Neural cell (in vitro differentiated cells): ENCODE data around the gene DDX52. TPM values are rescaled to one million over a fixed set of nuclear protein-coding genes. Genes with fewer than 3 reads are reported as not detected.

Experiments
- H2AFZ ChIP-seq: fragments of 200-600, 300-800 bp; sonication (generic), shearing (Covaris generic); 2 replicates; pipeline ENCODE4 v1.6.0; 2014; ENCODE audit warnings: low read depth, mild to moderate bottlenecking, antibody characterized with exemption, low read length, moderate library complexity
- H3F3A ChIP-seq: fragments of 200-600 bp; shearing (Covaris generic); 2 replicates; pipeline ENCODE4 v1.6.1; 2016; ENCODE audit warnings: mild to moderate bottlenecking, moderate library complexity, mixed read lengths, antibody characterized with exemption, low read length; ENCODE audit not compliant: insufficient read depth, poor library complexity, severe bottlenecking
- H3K27ac ChIP-seq: fragments of 200-600, 300-800 bp; sonication (generic), shearing (Covaris generic); 2 replicates; pipeline ENCODE4 v1.5.1; 2014; ENCODE audit warnings: mild to moderate bottlenecking, low read length, moderate library complexity
- H3K27me3 ChIP-seq: fragments of 300-800, 200-600 bp; sonication (generic), shearing (Covaris generic); 2 replicates; pipeline ENCODE4 v1.6.0; 2014; ENCODE audit warnings: mild to moderate bottlenecking, low read depth, low read length, moderate library complexity; ENCODE audit not compliant: insufficient read depth
- H3K36me3 ChIP-seq: fragments of 300-800, 200-600 bp; sonication (generic), shearing (Covaris generic); 2 replicates; pipeline ENCODE4 v1.5.1; 2014; ENCODE audit warnings: mild to moderate bottlenecking, antibody characterized with exemption, low read length, moderate library complexity; ENCODE audit not compliant: insufficient read depth
- H3K4me2 ChIP-seq: fragments of 300-800, 200-600 bp; sonication (generic), shearing (Covaris generic); 2 replicates; pipeline ENCODE4 v1.6.0; 2014; ENCODE audit warnings: mild to moderate bottlenecking, low read length
- H3K4me3 ChIP-seq: fragments of 300-800, 200-600 bp; sonication (generic), shearing (Covaris generic); 2 replicates; pipeline ENCODE4 v1.5.1; 2014; ENCODE audit warnings: mild to moderate bottlenecking, low read length, moderate library complexity
- H3K79me2 ChIP-seq: fragments of 200-600 bp; shearing (Covaris generic); replicated peaks from 2 replicates; pipeline ENCODE4 v1.6.0; 2014; ENCODE audit warnings: mild to moderate bottlenecking, low read length, moderate library complexity; ENCODE audit not compliant: insufficient read depth
- H3K9ac ChIP-seq: fragments of 300-800, 200-600 bp; sonication (generic), shearing (Covaris generic); 2 replicates; pipeline ENCODE4 v1.6.1; 2016; ENCODE audit warnings: mild to moderate bottlenecking, low read length, mixed read lengths
- H3K9me2 ChIP-seq: fragments of 200-600 bp; shearing (Covaris generic); 2 replicates; pipeline ENCODE4 v1.6.1; 2016; ENCODE audit warnings: mild to moderate bottlenecking, low read length, mixed read lengths; ENCODE audit not compliant: insufficient read depth
- H3K9me3 ChIP-seq: fragments of 200-600, 300-800 bp; sonication (generic), shearing (Covaris generic); 2 replicates; pipeline ENCODE4 v1.6.1; 2016; ENCODE audit warnings: mild to moderate bottlenecking, mixed run types, low read length, moderate library complexity, mixed read lengths
- H4K20me1 ChIP-seq: fragments of 200-600 bp; shearing (Covaris generic); 2 replicates; pipeline ENCODE4 v1.6.1; 2016; ENCODE audit warnings: mild to moderate bottlenecking, mixed run types; ENCODE audit not compliant: insufficient read depth
- CTCF ChIP-seq: fragments of 450-650 bp; IDR thresholded peaks from 2 replicates; pipeline ENCODE4 v1.5.1; 2014; ENCODE audit warnings: antibody characterized with exemption, mild to moderate bottlenecking, moderate library complexity; ENCODE audit not compliant: poor library complexity, severe bottlenecking
- EP300 ChIP-seq: fragments of 450-650 bp; conservative IDR thresholded peaks from 2 replicates; pipeline ENCODE4 v1.6.1; 2014; ENCODE audit warnings: antibody characterized with exemption, mild to moderate bottlenecking, moderate library complexity; ENCODE audit not compliant: poor library complexity, severe bottlenecking
- EZH2 ChIP-seq: fragments of 200-600, 300-800 bp; shearing (Covaris generic), sonication (generic); IDR thresholded peaks from 2 replicates; pipeline ENCODE4 v1.6.1; 2014; ENCODE audit warnings: antibody characterized with exemption, low read length, borderline replicate concordance, mild to moderate bottlenecking; ENCODE audit not compliant: insufficient read depth, poor library complexity, severe bottlenecking
- MXI1 ChIP-seq: fragments of 450-650 bp; conservative IDR thresholded peaks from 2 replicates; pipeline ENCODE4 v1.6.1; 2014; ENCODE audit warnings: antibody characterized with exemption, mild to moderate bottlenecking; ENCODE audit not compliant: poor library complexity, severe bottlenecking
- POLR2AphosphoS5 ChIP-seq: IDR thresholded peaks from 2 replicates; pipeline ENCODE4 v1.6.1; 2012
- RAD21 ChIP-seq: fragments of 450-650 bp; conservative IDR thresholded peaks from 2 replicates; pipeline ENCODE4 v1.6.1; 2014; ENCODE audit warnings: antibody characterized with exemption, mild to moderate bottlenecking, moderate library complexity
- REST ChIP-seq: IDR thresholded peaks from 2 replicates; pipeline ENCODE4 v1.6.1; 2012; ENCODE audit warnings: borderline replicate concordance
- SMC3 ChIP-seq: fragments of 450-650 bp; conservative IDR thresholded peaks from 2 replicates; pipeline ENCODE4 v1.6.1; 2014; ENCODE audit warnings: antibody characterized with exemption, mild to moderate bottlenecking, moderate library complexity; ENCODE audit not compliant: poor library complexity
- TAF1 ChIP-seq: IDR thresholded peaks from 2 replicates; pipeline ENCODE4 v1.6.1; 2012; ENCODE audit warnings: low read depth
- polyA plus RNA-seq: library from polyadenylated mRNA; depleted of rRNA; stranded (reverse); fragments of >200 nt; gene quantifications from 2 replicates; pipeline ENCODE4 v1.2.3, GENCODE V29; 2014

DDX52 gene
- polyA plus RNA-seq, 1 donor from 2014 or later = 29.7 TPM

GRCh38 chr17:37614823-37615222, 28.4 kb downstream of the DDX52 start:
- H4K20me1 ChIP-seq = no peaks in the 10 kb centered on the region
- TF ChIP-seq POLR2AphosphoS5 (no peak), SMC3 (no peak), MXI1 (no peak), CTCF (no peak), RAD21 (no peak), TAF1 (no peak), REST (no peak), EP300 (no peak), EZH2 (no peak)
- no peak overlapping the region for H3K4me3 ChIP-seq
- H3K27ac ChIP-seq = no peak overlapping the region
- H3K79me2 ChIP-seq = no peaks in the 10 kb centered on the region
- H3K9me3 ChIP-seq = no peaks in the 10 kb centered on the region
- H3K9me2 ChIP-seq = no peaks in the 10 kb centered on the region
- no peak overlapping the region for H3K9ac ChIP-seq
- no peak overlapping the region for H3K4me2 ChIP-seq
- no peaks in the 10 kb centered on the region for H3K27me3 ChIP-seq
- no peak overlapping the region for H2AFZ ChIP-seq
- peaks cover 19% of the 10 kb centered on the region for H3K36me3 ChIP-seq
- H3F3A ChIP-seq = peaks cover under 1% of the 10 kb centered on the region

- Histone ChIP-seq H4K20me1 (no peaks in the 10 kb centered on the region), H3K9me2 (no peaks in the 10 kb centered on the region), H3K79me2 (no peaks in the 10 kb centered on the region), H3K4me3 (no peak overlapping the region), H3K9me3 (no peaks in the 10 kb centered on the region), H3K27me3 (no peaks in the 10 kb centered on the region), H3K36me3 (peaks cover 15% of the 10 kb centered on the region), H3K4me2 (no peak overlapping the region), H3F3A (peaks cover 3% of the 10 kb centered on the region), H3K9ac (no peak overlapping the region), H3K27ac (no peak overlapping the region), H2AFZ (no peak overlapping the region)
- no peak for TF ChIP-seq POLR2AphosphoS5
- no peak for TF ChIP-seq MXI1
- TF ChIP-seq SMC3 = no peak
- TF ChIP-seq RAD21 = no peak
- no peak for TF ChIP-seq EP300
- TF ChIP-seq TAF1 = no peak
- no peak for TF ChIP-seq EZH2
- TF ChIP-seq CTCF = no peak
- TF ChIP-seq REST = no peak
Observed at GRCh38 chr17:37614391-37614790, 28.9 kb downstream of the DDX52 start.
